G401 (cell line): Measurements from ENCODE around the gene BAD. TPM values are rescaled to one million over a fixed set of nuclear protein-coding genes. Genes with fewer than 3 reads are reported as not detected.

Source experiments
- DNase-seq: peaks from one replicate; pipeline ENCODE4 v3.0.0-alpha.2; 2015; ENCODE audit warnings: low spot score
- in situ Hi-C: cut with HindIII; loops from 2 replicates; pipeline ENCODE4 v1.10.0; 2016; ENCODE audit warnings: low sequenced_read_pairs, mixed read lengths
- total RNA-seq: library from RNA; depleted of rRNA; stranded (reverse); fragments of >200 nt; shearing (Covaris generic); gene quantifications from 2 replicates; pipeline ENCODE4 v1.2.3, GENCODE V29; 2014; rRNA removed

Gene BAD
- total RNA-seq, 1 experiment from 2014 or later: 146 TPM

DNA sequence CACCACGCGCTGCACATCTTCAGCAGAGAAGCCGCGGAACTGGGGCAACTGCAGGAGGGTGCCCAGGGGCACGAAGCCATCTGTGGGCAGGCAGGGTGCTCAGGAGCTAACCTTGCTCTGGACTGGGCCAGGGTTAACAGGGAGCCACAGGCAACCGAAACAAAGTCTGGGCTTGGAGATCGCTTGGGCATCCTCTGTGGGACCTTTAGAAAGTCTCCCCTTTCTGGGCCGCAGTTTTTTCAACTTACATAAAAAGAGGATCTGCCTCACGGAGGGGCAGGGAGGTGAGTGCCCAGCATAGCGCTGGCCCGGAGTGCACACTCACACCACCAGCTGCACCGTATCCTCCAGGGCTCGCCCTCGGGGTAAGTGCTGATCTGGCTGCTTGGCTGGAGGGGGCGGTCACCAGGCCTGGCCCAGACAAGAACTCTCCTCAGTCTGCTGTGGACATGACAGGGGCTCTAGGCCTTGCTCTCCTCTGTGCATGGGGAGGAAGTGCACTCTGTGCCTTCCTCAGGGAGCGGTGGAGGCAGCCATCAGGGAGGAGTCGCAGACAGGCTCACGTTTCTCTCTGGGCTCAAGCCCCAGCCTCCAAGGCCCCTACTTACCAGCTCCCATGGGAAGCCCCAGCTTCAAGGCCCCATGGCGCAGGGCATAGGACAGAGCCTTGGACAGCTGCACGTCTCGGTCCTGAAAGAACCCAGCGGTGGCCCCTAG lies 59.4 kb downstream of the BAD start:
- in situ Hi-C loops: no loop called here
- no peak for DNase-seq

DNA sequence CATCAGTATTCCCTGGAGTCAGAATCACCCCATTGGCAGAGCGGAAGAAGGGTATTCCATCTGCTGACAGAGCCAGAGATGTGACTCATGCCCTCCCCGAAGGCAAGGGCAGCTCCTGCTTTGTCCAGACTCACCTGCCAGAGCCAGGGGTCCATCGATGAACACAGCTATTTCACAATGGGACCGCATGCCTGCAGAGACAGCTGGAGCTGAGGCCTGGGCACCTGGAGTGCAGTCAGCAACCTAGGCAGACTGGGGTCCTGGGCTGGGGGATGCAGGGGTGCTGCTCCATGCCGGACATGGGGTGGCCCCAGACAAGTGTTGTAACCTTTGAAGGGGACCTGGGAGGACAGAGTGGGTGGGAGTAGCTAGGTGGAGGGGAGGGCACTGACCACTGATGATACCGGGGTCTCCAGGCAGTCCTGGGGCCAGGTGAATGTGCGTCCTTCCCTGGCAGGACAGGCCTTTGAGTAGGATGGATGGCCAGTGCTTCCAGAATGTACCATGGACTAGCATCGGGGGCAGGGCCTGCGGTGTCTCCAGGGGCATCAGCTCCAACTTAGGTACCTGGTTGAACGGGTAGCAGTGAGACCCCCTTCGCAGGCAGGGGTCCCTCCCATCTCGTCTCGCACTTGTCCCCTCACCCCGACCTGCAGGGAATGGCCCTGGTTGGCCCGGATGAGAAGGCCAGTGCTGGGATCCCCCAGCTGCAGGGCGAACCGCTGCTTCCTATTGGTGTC lies 60.1 kb downstream of the BAD start:
- DNase-seq: no peak
- in situ Hi-C loops: no loop called here

DNA sequence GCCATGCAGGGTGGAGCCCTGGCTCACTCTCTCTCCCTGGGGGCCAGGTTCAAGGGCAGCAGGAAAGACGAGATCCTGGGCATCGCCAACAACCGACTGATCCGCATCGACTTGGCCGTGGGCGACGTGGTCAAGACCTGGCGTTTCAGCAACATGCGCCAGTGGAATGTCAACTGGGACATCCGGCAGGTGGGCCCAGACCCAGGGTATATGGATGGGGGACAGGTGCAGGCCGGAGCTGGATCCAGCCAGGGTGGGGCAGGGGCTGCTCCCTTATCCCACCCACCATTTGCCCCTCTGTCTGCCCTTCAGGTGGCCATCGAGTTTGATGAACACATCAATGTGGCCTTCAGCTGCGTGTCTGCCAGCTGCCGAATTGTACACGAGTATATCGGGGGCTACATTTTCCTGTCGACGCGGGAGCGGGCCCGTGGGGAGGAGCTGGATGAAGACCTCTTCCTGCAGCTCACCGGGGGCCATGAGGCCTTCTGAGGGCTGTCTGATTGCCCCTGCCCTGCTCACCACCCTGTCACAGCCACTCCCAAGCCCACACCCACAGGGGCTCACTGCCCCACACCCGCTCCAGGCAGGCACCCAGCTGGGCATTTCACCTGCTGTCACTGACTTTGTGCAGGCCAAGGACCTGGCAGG lies 61.3 kb downstream of the BAD start:
- in situ Hi-C loops: no loop called here

DNA sequence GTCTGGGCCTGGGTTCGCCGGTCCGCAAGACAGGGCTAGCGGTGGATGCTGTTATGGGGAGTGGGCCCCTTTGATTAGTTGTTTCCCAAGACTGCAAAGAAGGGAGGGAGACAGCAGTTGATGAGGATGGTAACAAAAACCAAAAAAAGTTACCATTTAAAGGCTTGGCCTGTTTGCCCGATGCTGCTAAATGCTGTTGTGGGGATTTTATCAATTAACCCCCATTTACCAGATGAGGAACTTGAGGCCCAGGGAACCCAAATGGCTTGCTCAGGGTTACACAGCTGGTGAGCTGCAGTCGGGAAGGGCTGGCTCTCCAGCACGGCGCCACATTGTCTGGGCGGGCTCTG lies 61.8 kb downstream of the BAD start:
- in situ Hi-C loops: no loop called here
- DNase-seq: no peak

More for the DNA sequence above, 61.3 kb downstream of the BAD start:
- DNase-seq: no peak

DNA sequence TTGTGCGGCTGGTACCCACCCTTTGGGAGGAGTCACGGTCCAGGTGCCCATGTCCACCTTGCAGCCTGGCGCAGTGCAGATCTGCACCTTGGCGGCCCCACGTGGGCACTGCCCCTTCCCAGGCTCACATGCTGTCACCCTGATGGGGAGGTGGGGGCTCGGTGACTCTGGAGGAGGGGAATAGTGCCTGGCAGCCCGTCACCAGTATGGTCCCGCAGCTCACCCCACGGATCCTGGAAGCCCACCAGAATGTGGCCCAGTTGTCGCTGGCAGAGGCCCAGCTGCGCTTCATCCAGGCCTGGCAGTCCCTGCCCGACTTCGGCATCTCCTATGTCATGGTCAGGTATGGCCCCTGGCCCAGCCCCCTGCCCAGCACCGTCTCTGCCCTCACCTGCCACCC lies 63.7 kb downstream of the BAD start:
- in situ Hi-C loops: no loop called here
- DNase-seq: no peak

DNA sequence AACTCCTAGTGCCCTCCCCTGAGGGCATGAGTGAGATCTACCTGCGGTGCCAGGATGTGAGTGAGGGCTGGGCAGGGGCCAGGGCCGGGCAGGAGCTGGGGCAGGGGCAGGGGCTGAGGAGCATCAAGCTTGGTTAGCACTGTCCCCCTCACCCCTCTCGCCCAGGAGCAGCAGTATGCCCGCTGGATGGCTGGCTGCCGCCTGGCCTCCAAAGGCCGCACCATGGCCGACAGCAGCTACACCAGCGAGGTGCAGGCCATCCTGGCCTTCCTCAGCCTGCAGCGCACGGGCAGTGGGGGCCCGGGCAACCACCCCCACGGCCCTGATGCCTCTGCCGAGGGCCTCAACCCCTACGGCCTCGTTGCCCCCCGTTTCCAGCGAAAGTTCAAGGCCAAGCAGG lies 64.2 kb downstream of the BAD start:
- in situ Hi-C loops: no loop called here
- no peak for DNase-seq

Other genes with a start within 250 kb of the BAD start
- not detected in 2 replicates for gene FLRT1, start 248.7 kb downstream of the BAD start, total RNA-seq
- gene MACROD1, start 118.6 kb downstream of the BAD start, total RNA-seq: 85.0 and 93.2 TPM in 2 replicates
- 241 and 363 TPM in 2 replicates for gene STIP1, start 98.5 kb downstream of the BAD start, total RNA-seq
- gene FERMT3, start 77.9 kb downstream of the BAD start, total RNA-seq: 5.9 TPM in 1 of 2 replicates, not detected in the other
- 28.9 and 46.2 TPM in 2 replicates for gene TRPT1, start 58.5 kb downstream of the BAD start, total RNA-seq
- gene NUDT22, start 58.4 kb downstream of the BAD start, total RNA-seq: 33.3 and 34.2 TPM in 2 replicates
- gene DNAJC4, start 54.1 kb downstream of the BAD start, total RNA-seq: 10.3 and 24.1 TPM in 2 replicates
- 14.6 and 27.0 TPM in 2 replicates for gene VEGFB, start 50.1 kb downstream of the BAD start, total RNA-seq
- 20.6 and 27.8 TPM in 2 replicates for gene FKBP2, start 43.6 kb downstream of the BAD start, total RNA-seq
- 293 and 394 TPM in 2 replicates for gene PPP1R14B, start 37.7 kb downstream of the BAD start, total RNA-seq
- 59.3 and 62.7 TPM in 2 replicates for gene PLCB3, start 33.1 kb downstream of the BAD start, total RNA-seq
- 17.8 and 25.9 TPM in 2 replicates for gene GPR137, start 1.2 kb upstream of the BAD start, total RNA-seq
- gene KCNK4, start 6.6 kb upstream of the BAD start, total RNA-seq: 0.14 TPM in 1 of 2 replicates, not detected in the other
- gene CATSPERZ, start 15.7 kb upstream of the BAD start, total RNA-seq: not detected in 2 replicates
- gene ESRRA, start 20.9 kb upstream of the BAD start, total RNA-seq: 42.0 and 75.5 TPM in 2 replicates
- 313 and 472 TPM in 2 replicates for gene TRMT112, start 32.9 kb upstream of the BAD start, total RNA-seq
- gene PRDX5, start 33.5 kb upstream of the BAD start, total RNA-seq: 341 and 414 TPM in 2 replicates
- 15.1 and 26.6 TPM in 2 replicates for gene CCDC88B, start 55.5 kb upstream of the BAD start, total RNA-seq
- gene RPS6KA4, start 74.5 kb upstream of the BAD start, total RNA-seq: 113 and 126 TPM in 2 replicates